Cardiac fibroblast (primary cell): ENCODE measurements around the gene DEFB127.
"Not testable (repeated sequence)": the region's sequence is repeated elsewhere in the genome, so short reads cannot be mapped to it uniquely, and the experiment has no call there.

Experiments used
- DNase-seq, 2 donors: peaks; one replicate each; pipeline versions ENCODE4 v3.0.0 to v3.0.0-alpha.2; 2010; ENCODE audit warnings: low read depth in 2 of 2
- H3K4me3 ChIP-seq, 2 donors: replicated peaks in 1 of 2; 1 replicate in 1 of 2; 2 replicates in 1 of 2; pipeline ENCODE4 v1.5.1; 2011; ENCODE audit warnings: low read depth in 2 of 2, low read length in 2 of 2, mild to moderate bottlenecking in 2 of 2, moderate library complexity in 1 of 2
- CTCF ChIP-seq: IDR thresholded peaks from one replicate; pipeline ENCODE4 v1.5.1; 2011; ENCODE audit warnings: low read depth, mild to moderate bottlenecking, low read length, inconsistent platforms

DEFB127 gene

GRCh38 chr20:199996-200395 is 42.7 kb downstream of the DEFB127 start:
- TF ChIP-seq CTCF = no peak
- H3K4me3 ChIP-seq = no peak overlapping the region

GRCh38 chr20:203630-204029 is 46.4 kb downstream of the DEFB127 start:
- not testable (repeated sequence) for H3K4me3 ChIP-seq, DNase-seq

More at GRCh38 chr20:199996-200395, 42.7 kb downstream of the DEFB127 start:
- no peak for DNase-seq
